OCI-LY1 (cell line): ENCODE data around the gene NKD1.

Source experiments
- EZH2 ChIP-seq: fragments of 200-600 bp; sonication (generic), shearing (Covaris generic); IDR thresholded peaks from 2 replicates; pipeline ENCODE4 v1.8.0; 2017; ENCODE audit warnings: borderline replicate concordance, mixed run types, mild to moderate bottlenecking, antibody characterized with exemption, low read length, moderate library complexity, mixed read lengths
- TF ChIP-seq, protein P1 (sequence below): fragments of 200-600 bp; sonication (generic), shearing (Covaris generic); IDR thresholded peaks from 2 replicates; pipeline ENCODE4 v1.5.1; 2017; ENCODE audit warnings: mild to moderate bottlenecking, antibody characterized with exemption, low read length, moderate library complexity, mixed read lengths

DNA sequence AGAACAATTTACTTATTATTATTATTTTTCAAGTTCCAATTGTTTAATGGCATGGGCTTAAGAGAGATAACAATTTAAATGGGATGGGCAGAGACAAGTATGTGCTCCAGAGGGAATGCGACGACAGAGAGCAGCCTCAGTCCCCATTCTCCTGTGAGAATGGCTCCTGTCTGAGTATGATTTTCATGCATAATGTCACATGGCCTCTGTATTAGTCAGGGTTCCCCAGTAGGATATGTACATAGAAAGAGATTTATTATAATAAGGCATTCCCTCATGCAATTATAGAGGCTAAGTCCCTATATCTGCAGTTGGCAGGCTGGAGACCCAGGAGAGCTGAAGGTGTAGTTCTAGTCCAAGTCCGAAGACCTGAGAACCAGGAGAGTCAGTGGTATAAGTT lies 22.9 kb upstream of the NKD1 start:
- TF ChIP-seq, protein P1, sequence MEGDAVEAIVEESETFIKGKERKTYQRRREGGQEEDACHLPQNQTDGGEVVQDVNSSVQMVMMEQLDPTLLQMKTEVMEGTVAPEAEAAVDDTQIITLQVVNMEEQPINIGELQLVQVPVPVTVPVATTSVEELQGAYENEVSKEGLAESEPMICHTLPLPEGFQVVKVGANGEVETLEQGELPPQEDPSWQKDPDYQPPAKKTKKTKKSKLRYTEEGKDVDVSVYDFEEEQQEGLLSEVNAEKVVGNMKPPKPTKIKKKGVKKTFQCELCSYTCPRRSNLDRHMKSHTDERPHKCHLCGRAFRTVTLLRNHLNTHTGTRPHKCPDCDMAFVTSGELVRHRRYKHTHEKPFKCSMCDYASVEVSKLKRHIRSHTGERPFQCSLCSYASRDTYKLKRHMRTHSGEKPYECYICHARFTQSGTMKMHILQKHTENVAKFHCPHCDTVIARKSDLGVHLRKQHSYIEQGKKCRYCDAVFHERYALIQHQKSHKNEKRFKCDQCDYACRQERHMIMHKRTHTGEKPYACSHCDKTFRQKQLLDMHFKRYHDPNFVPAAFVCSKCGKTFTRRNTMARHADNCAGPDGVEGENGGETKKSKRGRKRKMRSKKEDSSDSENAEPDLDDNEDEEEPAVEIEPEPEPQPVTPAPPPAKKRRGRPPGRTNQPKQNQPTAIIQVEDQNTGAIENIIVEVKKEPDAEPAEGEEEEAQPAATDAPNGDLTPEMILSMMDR = no peak
- TF ChIP-seq EZH2 = no peak
